C4-2B (cell line): ENCODE data around the gene ATP6V1B1.

Experiments used
- CTCF ChIP-seq: fragments of 450-650 bp; conservative IDR thresholded peaks from 2 replicates; pipeline ENCODE4 v1.5.1; 2017; ENCODE audit warnings: mild to moderate bottlenecking
- ZFX ChIP-seq: fragments of 450-650 bp; IDR thresholded peaks from 2 replicates; pipeline ENCODE4 v1.6.1; 2017

GRCh38 chr2:70939839-70940580, 4.3 kb downstream of the ATP6V1B1 start:
- TF ChIP-seq CTCF (no peak), ZFX (no peak)
